ENCODE data around the gene AURKAIP1. TPM values are rescaled to one million over a fixed set of nuclear protein-coding genes. Genes with fewer than 3 reads are reported as not detected.
"Not testable (repeated sequence)": the region's sequence is repeated elsewhere in the genome, so short reads cannot be mapped to it uniquely, and the experiment has no call there.

Gene AURKAIP1
- total RNA-seq, 4 donors from 2014 or later, result 98.4 to 152 (median 117) TPM

- intact Hi-C loops (cut with DNase I), result loop anchor here (10.0 kb wide), 1 partner anchor 257 kb away; the partner anchor contains the start of gene C1orf159
- Histone ChIP-seq H3K9me3 (no peaks in the 10 kb centered on the region), H3K4me1 (peaks cover 32 to 44% (median 43%) of the 10 kb centered on the region in 4 donors), H3K27me3 (no peaks in the 10 kb centered on the region), H3K27ac (replicated peaks in 1 of 4) (no peak overlapping the region), H3K36me3 (peaks cover 0 to 19% (median 15%) of the 10 kb centered on the region in 4 donors), H3K4me3 (no peak overlapping the region)
- 58% methylated on average over 11 of the region's 12 CpGs for WGBS
- no peak for TF ChIP-seq CTCF (IDR thresholded peaks at IDR 0.05)
- TF ChIP-seq EP300 (IDR thresholded peaks at IDR 0.05), result no peak
- no peak for TF ChIP-seq POLR2A (IDR thresholded peaks at IDR 0.05; ENCODE audit: low read depth)
- no peak for TF ChIP-seq POLR2AphosphoS5 (IDR thresholded peaks at IDR 0.05)
- no peak for DNase-seq (ENCODE audit: extremely low spot score)
Measured at GRCh38 chr1:1371364-1371745, 3.7 kb downstream of the AURKAIP1 start.

GRCh38 chr1:1370771-1371300 lies 4.2 kb downstream of the AURKAIP1 start:
- intact Hi-C loops (cut with DNase I), result loop anchor here (10.0 kb wide), 1 partner anchor 256 kb away; the partner anchor contains the start of gene C1orf159
- H3K4me3 ChIP-seq, result no peak overlapping the region
- peaks cover 27 to 39% (median 38%) of the 10 kb centered on the region in 4 donors for H3K4me1 ChIP-seq
- no peaks in the 10 kb centered on the region for H3K9me3 ChIP-seq
- H3K27me3 ChIP-seq, result no peaks in the 10 kb centered on the region
- no peak for DNase-seq (ENCODE audit: extremely low spot score)
- no peak overlapping the region for H3K27ac ChIP-seq (replicated peaks in 1 of 4)
- WGBS, result 84% methylated on average over 13 of the region's 16 CpGs
- peaks cover 0 to 19% (median 15%) of the 10 kb centered on the region in 4 donors for H3K36me3 ChIP-seq
- no peak for TF ChIP-seq CTCF (IDR thresholded peaks at IDR 0.05)
- no peak for TF ChIP-seq POLR2A (IDR thresholded peaks at IDR 0.05; ENCODE audit: low read depth)
- no peak for TF ChIP-seq EP300 (IDR thresholded peaks at IDR 0.05)
- no peak for TF ChIP-seq POLR2AphosphoS5 (IDR thresholded peaks at IDR 0.05)

- peaks cover 25 to 36% (median 35%) of the 10 kb centered on the region in 4 donors for H3K4me1 ChIP-seq
- H3K9me3 ChIP-seq; DNase-seq (ENCODE audit: extremely low spot score); H3K27ac ChIP-seq (replicated peaks in 1 of 4); H3K27me3 ChIP-seq; H3K4me3 ChIP-seq: not testable (repeated sequence)
- peaks cover 0 to 19% (median 15%) of the 10 kb centered on the region in 4 donors for H3K36me3 ChIP-seq
- WGBS, result 87% methylated on average over 14 of the region's 14 CpGs
- intact Hi-C loops (cut with DNase I), result loop anchor here (10.0 kb wide), 1 partner anchor 255 kb away; the partner anchor contains the start of gene C1orf159
Measured at GRCh38 chr1:1370094-1370493, 4.9 kb downstream of the AURKAIP1 start.

GRCh38 chr1:1367315-1367714 lies 7.7 kb downstream of the AURKAIP1 start:
- no peak for DNase-seq (ENCODE audit: extremely low spot score)
- no peak overlapping the region for H3K4me3 ChIP-seq
- WGBS, result 94% methylated on average over 5 of the region's 5 CpGs

GRCh38 chr1:1366699-1367066 lies 8.3 kb downstream of the AURKAIP1 start:
- H3K4me1 ChIP-seq, result peaks cover 2 to 14% (median 14%) of the 10 kb centered on the region in 4 donors
- no peaks in the 10 kb centered on the region for H3K27me3 ChIP-seq
- no peaks in the 10 kb centered on the region for H3K9me3 ChIP-seq
- TF ChIP-seq CTCF (IDR thresholded peaks at IDR 0.05) (no peak), EP300 (IDR thresholded peaks at IDR 0.05) (no peak), POLR2AphosphoS5 (IDR thresholded peaks at IDR 0.05) (no peak), POLR2A (IDR thresholded peaks at IDR 0.05; ENCODE audit: low read depth) (no peak)
- peaks cover 0 to 4% (median 0%) of the 10 kb centered on the region in 4 donors for H3K36me3 ChIP-seq
- 88% methylated on average over 2 of the region's 3 CpGs for WGBS
- intact Hi-C loops (cut with DNase I), result no loop called here
- H3K4me3 ChIP-seq, result no peak overlapping the region
- no peak for DNase-seq (ENCODE audit: extremely low spot score)
- no peak overlapping the region for H3K27ac ChIP-seq (replicated peaks in 1 of 4)

More at GRCh38 chr1:1367315-1367714, 7.7 kb downstream of the AURKAIP1 start:
- Histone ChIP-seq H3K27me3 (no peaks in the 10 kb centered on the region), H3K9me3 (no peaks in the 10 kb centered on the region), H3K36me3 (peaks cover 0 to 4% (median under 1%) of the 10 kb centered on the region in 4 donors), H3K27ac (replicated peaks in 1 of 4) (no peak overlapping the region), H3K4me1 (peaks cover 9 to 14% (median 14%) of the 10 kb centered on the region in 4 donors)
- intact Hi-C loops (cut with DNase I), result no loop called here
- no peak for TF ChIP-seq CTCF (IDR thresholded peaks at IDR 0.05)
- no peak for TF ChIP-seq EP300 (IDR thresholded peaks at IDR 0.05)
- TF ChIP-seq POLR2AphosphoS5 (IDR thresholded peaks at IDR 0.05), result no peak
- TF ChIP-seq POLR2A (IDR thresholded peaks at IDR 0.05; ENCODE audit: low read depth), result no peak
